Measurements from ENCODE around the gene TAS2R16.
"Not testable (repeated sequence)": the region's sequence is repeated elsewhere in the genome, so short reads cannot be mapped to it uniquely, and the experiment has no call there.

Gene TAS2R16

DNA sequence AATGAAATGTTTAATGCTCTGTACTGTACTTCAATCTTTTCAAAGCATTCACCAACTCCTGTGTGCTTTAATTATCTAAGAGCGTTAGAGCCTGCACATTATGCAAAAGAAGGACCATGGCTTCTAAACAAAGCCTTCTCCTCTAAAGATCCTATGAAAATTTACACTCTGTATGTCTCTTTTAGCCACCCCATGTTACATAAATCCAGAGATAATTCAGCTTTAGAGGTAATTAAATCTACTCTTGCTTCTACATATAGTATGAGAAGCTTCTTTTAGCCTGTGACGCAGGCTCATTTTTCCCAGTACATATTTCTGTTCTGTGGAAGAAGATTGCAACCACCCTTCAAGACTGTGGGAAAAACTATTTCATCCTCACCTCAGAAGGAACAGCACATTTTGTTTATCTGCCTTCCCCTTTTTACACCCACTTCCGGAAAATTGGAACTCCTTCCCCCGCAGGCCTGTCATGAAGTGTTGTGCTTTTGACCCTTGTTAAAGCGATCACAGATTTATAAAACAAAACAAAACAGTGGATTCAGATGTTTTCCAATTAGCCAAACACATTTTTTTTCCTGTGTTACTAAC lies 8.1 kb upstream of the TAS2R16 start:
- no peak overlapping the region for H3K9ac ChIP-seq (ENCODE audit: low read depth, low read length)
- H3K4me1 ChIP-seq (ENCODE audit: insufficient read depth, low read length): no peaks in the 10 kb centered on the region
- H3K9me3 ChIP-seq (ENCODE audit: control insufficient read depth, insufficient read depth, low read length): no peaks in the 10 kb centered on the region
- no peaks in the 10 kb centered on the region for H3K36me3 ChIP-seq (ENCODE audit: insufficient read depth, low read length)

DNA sequence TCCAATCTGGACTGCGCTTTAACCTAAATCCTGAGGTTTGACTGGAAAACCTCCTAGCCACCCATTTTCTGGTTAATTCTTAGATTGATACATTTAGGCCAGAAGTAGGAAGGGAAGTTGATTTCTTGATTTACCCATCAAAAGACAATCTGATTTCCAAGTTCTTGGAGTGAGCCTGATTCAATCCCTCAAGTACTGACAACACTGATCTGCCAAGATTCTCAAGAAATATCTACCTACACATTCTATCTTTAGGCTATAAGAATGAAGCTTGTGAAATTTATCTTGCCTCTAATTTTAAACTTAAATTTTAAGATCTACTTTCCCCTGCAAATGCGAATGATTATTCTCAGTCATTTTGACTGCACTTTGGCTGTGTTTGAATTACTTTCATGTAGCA lies 5.9 kb downstream of the TAS2R16 start:
- Histone ChIP-seq H3K9ac (ENCODE audit: low read depth, low read length) (no peak overlapping the region), H3K4me1 (ENCODE audit: insufficient read depth, low read length) (no peaks in the 10 kb centered on the region), H3K9me3 (ENCODE audit: control insufficient read depth, insufficient read depth, low read length) (no peaks in the 10 kb centered on the region), H3K36me3 (ENCODE audit: insufficient read depth, low read length) (no peaks in the 10 kb centered on the region)

DNA sequence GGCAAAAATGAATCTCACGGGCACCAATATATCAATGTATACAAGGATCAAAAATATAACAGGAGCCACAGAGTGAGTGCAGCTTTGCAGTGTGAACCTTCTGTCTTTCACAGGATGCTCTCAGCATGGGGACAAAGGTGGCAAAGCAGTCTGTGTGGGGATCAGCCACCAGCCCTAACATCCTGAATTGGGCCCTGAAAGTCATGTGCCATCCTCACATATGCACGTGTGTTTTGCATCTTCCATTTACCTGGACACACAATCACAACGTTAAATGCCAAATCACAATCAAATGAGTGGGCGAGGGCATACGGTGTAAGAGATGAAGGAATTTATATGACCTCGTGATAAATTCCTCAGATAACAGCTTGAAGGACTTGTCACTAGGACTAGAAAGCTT lies 6.5 kb downstream of the TAS2R16 start:
- no peaks in the 10 kb centered on the region for H3K4me1 ChIP-seq (ENCODE audit: insufficient read depth, low read length)
- no peaks in the 10 kb centered on the region for H3K9me3 ChIP-seq (ENCODE audit: control insufficient read depth, insufficient read depth, low read length)

DNA sequence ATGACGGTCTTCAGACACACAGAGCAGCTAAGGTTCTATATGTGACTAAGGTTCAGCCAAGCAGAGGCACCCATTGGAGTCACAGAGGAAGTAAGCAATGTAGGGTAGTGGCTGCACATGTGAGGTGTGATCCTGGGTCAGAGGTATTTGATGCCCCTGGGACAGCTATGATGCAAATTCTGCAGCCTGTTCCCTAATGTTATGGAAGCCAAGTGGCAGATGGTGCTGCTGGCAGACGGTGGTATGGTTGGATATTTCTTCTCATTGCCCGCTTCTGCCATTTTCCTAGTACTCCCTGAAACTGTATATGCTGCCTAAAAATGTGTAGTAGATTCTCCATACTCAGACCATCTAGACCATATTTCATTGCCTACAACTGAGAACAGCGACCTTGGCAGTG lies 7.2 kb downstream of the TAS2R16 start:
- Histone ChIP-seq H3K9ac (ENCODE audit: low read depth, low read length) (no peak overlapping the region), H3K9me3 (ENCODE audit: control insufficient read depth, insufficient read depth, low read length) (no peaks in the 10 kb centered on the region), H3K36me3 (ENCODE audit: insufficient read depth, low read length) (no peaks in the 10 kb centered on the region), H3K4me1 (ENCODE audit: insufficient read depth, low read length) (no peaks in the 10 kb centered on the region)

More for the DNA sequence above, 6.5 kb downstream of the TAS2R16 start:
- H3K36me3 ChIP-seq (ENCODE audit: insufficient read depth, low read length): no peaks in the 10 kb centered on the region
- H3K9ac ChIP-seq (ENCODE audit: low read depth, low read length): no peak overlapping the region

DNA sequence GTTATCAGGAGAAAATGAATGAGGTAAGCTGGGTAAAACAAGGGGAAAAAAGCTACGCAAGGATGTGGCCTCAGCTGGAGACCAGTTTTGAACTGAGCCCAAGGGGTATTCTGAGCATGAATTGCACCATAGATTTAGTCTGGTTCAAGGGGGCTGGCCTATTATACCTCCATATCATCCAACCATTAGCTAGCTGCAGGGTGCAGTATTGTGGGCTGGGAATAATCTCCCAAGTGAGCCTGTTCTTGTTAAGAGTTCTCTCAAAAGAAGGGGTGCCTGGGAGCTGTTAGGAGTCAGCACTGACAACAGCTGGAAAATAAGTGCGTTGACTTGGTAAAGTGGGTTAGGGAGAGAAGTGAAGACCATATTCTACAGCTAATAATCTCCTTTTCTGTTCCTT lies 8.0 kb downstream of the TAS2R16 start:
- Histone ChIP-seq H3K36me3 (ENCODE audit: insufficient read depth, low read length) (no peaks in the 10 kb centered on the region), H3K4me1 (ENCODE audit: insufficient read depth, low read length) (no peaks in the 10 kb centered on the region), H3K9me3 (ENCODE audit: control insufficient read depth, insufficient read depth, low read length) (no peaks in the 10 kb centered on the region), H3K9ac (ENCODE audit: low read depth, low read length) (no peak overlapping the region)

DNA sequence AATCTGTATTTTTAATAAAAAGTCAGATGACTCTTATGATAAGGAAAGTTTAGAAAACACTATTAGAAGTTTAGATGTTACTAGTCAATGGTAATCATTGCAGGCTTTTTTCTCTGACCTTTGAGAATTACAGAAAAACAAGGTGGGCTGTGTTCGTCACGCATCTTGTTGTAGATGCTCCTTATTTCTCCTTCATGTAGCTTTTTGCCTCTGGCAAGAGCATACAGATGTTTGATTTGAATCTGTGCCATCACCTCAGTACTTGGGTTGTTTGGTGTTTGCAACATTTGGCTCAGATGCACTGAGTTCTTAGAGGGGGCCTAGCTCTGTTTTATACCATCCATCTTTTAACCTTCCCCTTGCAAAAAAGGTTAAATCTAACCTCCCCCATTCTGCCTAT lies 11.5 kb downstream of the TAS2R16 start:
- Histone ChIP-seq H3K4me1 (ENCODE audit: insufficient read depth, low read length) (no peaks in the 10 kb centered on the region), H3K9ac (ENCODE audit: low read depth, low read length) (no peak overlapping the region), H3K36me3 (ENCODE audit: insufficient read depth, low read length) (no peaks in the 10 kb centered on the region), H3K9me3 (ENCODE audit: control insufficient read depth, insufficient read depth, low read length) (no peaks in the 10 kb centered on the region)

DNA sequence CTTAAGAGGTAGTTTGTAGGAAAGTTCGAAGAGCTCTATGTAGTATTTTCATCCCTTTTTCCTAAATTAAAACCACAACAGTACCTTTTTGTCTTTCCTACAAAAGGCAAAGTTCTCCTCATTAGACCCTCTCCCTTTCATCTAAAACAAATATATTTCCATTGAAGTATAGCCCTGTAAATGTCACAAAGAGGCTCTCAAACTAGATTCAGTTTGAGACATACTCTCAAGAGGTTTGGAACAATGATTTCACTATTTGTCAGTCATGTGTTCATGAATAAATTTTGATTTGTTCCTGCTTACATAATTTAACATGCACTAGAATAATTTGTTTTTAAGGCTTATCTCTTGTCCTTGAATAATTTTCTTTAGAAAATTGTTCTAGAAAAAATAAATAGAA lies 12.2 kb downstream of the TAS2R16 start:
- Histone ChIP-seq H3K9me3 (ENCODE audit: control insufficient read depth, insufficient read depth, low read length) (no peaks in the 10 kb centered on the region), H3K36me3 (ENCODE audit: insufficient read depth, low read length) (no peaks in the 10 kb centered on the region), H3K4me1 (ENCODE audit: insufficient read depth, low read length) (no peaks in the 10 kb centered on the region), H3K9ac (ENCODE audit: low read depth, low read length) (no peak overlapping the region)

DNA sequence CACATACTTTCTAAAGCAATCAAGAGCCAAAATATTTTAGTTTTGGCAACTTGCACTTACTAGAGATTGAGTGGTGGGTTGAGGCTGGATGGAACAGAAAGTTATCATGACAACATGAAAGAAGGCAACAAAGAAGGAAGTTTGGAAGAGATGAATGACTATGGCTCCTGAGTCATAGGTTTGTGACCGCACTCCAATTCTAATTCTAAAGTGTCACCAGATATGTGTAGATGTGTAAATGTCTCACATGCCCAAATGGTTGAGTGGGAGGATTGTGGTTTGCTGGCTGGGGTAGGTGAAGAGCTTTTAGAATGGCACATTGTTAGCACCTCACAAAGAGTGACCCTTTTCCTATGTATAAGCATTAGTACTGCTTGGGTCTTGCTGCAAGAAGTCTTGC lies 20.2 kb downstream of the TAS2R16 start:
- Histone ChIP-seq H3K9me3 (ENCODE audit: control insufficient read depth, insufficient read depth, low read length) (no peaks in the 10 kb centered on the region), H3K9ac (ENCODE audit: low read depth, low read length) (no peak overlapping the region), H3K36me3 (ENCODE audit: insufficient read depth, low read length) (no peaks in the 10 kb centered on the region), H3K4me1 (ENCODE audit: insufficient read depth, low read length) (0 out of 2 replicates have a peak, but pooled peaks cover 4% of the 10 kb centered on the region)

DNA sequence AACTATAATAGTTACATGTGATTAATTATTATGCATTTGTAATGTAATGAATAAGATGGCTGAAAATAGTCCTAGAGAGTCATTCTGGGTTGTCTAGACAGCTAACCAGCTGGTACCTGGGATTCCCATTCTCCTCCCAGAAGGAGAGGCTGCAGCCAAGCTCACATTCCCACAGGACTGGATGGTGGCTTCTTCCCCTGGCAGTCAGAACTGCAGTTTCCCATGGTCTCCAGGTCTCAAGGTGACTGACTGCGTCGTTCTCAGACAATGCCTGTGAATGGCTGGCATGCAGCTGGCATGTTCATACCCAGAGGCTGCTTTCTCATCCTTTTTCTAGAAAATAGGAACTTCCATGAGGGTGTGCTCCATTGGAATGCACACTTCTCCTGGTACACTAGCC lies 21.3 kb downstream of the TAS2R16 start:
- Histone ChIP-seq H3K9me3 (ENCODE audit: control insufficient read depth, insufficient read depth, low read length) (no peaks in the 10 kb centered on the region), H3K9ac (ENCODE audit: low read depth, low read length) (no peak overlapping the region), H3K4me1 (ENCODE audit: insufficient read depth, low read length) (0 out of 2 replicates have a peak, but pooled peaks cover 4% of the 10 kb centered on the region)

DNA sequence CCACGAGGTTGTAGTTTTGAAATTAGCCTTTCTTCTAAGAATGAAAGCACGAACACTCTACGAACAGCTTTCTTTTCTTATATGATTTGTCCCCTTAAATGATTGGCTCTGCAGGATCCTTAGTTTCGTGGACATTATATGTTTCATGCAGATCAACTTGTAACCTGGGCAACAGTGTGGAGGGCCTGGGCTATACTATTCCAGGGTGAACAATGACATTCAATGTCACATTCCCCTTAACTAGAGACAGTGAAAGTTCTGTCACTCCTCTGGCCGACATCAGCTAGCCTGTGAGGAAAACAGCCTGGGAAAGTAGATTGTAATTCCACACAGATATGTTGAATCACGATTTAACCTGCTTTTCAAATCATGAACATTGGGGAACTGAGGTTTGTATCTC lies 23.4 kb downstream of the TAS2R16 start:
- Histone ChIP-seq H3K9ac (ENCODE audit: low read depth, low read length) (no peak overlapping the region), H3K9me3 (ENCODE audit: control insufficient read depth, insufficient read depth, low read length) (no peaks in the 10 kb centered on the region), H3K4me1 (ENCODE audit: insufficient read depth, low read length) (0 out of 2 replicates have a peak, but pooled peaks cover 4% of the 10 kb centered on the region), H3K36me3 (ENCODE audit: insufficient read depth, low read length) (no peaks in the 10 kb centered on the region)

More for the DNA sequence above, 21.3 kb downstream of the TAS2R16 start:
- H3K36me3 ChIP-seq (ENCODE audit: insufficient read depth, low read length): no peaks in the 10 kb centered on the region

DNA sequence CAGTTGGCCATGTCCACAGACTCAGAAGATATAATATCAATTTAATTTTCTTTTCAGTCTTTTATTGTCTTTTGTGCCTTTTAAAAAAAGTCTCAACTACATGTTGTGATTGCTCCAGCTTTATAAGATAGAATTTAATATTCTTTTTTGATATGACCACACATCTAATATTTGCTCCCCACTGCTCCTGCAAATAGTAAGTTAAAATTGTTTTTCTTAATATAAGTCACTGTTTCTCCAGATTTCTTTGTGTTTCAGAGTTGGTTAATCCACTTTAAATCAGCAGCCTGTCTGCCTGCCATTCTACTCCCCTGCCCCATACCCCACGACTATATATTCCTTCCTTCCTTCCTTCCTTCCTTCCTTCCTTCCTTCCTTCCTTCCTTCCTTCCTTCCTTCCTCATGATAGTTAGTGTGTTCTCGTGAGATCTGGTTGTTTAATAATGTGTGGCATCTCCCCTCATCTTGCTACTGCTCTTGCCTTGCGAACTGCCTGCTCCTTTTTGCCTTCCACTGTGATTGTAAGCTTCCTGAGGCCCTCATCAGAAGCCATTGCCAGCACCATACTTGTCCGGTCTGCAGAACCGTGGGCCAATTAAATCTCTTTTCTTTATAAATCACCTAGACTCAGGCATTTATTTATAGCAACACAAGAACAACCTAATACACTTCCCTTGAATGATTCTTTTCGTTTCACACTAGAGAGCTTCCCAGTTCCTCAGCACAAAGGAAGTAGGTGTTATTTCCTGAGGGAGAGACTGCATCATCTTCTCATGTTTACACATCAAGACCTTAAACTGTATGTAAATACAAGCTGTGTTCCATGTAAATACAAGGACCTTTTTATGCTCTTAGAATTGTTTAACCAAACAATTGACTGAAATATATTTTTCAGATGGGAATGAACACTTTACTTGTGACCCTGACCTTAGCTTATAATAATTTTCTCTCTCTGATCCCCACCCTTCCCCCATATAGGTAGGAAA lies 24.5 kb downstream of the TAS2R16 start:
- Histone ChIP-seq H3K9me3 (ENCODE audit: control insufficient read depth, insufficient read depth, low read length) (no peaks in the 10 kb centered on the region), H3K9ac (ENCODE audit: low read depth, low read length) (no peak overlapping the region), H3K36me3 (ENCODE audit: insufficient read depth, low read length) (no peaks in the 10 kb centered on the region), H3K4me1 (ENCODE audit: insufficient read depth, low read length) (0 out of 2 replicates have a peak, but pooled peaks cover 4% of the 10 kb centered on the region)

DNA sequence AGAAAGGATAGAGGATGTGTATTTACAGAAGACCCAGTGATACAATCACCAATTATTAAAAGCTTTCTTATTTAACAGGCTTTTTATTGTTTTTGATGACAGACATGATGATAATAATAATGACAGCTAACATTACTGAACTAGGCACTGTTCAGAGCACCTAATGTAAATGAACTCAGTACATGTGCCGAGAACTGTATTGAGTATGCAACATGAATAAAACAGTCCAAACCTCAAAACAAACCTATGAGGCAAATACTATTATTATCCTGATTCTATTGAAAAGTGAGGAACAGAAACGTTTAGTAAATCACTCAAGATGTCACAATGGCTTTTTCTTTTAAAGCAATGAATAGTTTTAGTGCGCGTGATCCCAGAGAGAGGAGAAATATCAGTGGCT lies 27.1 kb downstream of the TAS2R16 start:
- no peak overlapping the region for H3K9ac ChIP-seq (ENCODE audit: low read depth, low read length)
- H3K4me1 ChIP-seq (ENCODE audit: insufficient read depth, low read length): no peaks in the 10 kb centered on the region
- no peaks in the 10 kb centered on the region for H3K36me3 ChIP-seq (ENCODE audit: insufficient read depth, low read length)
- no peaks in the 10 kb centered on the region for H3K9me3 ChIP-seq (ENCODE audit: control insufficient read depth, insufficient read depth, low read length)

DNA sequence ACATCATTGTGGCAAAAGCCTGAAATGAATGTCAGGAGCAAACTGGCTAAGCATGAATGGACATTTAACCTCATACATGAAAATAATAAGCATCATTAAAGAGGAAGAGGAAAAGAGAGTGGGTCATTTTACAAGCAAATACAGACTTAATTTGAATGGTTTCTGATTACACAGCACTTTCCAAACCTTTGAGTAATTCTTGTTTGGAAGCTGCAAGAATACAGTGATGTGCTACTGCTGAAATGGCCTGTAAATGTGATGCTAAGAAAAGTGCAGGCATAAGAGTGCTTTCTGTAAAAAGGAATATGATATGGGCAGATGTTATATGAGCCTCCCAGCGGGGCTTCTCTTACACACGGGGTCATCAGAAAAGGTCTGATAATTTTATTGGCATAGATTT lies 30.2 kb downstream of the TAS2R16 start:
- no peaks in the 10 kb centered on the region for H3K9me3 ChIP-seq (ENCODE audit: control insufficient read depth, insufficient read depth, low read length)
- H3K4me1 ChIP-seq (ENCODE audit: insufficient read depth, low read length): no peaks in the 10 kb centered on the region
- no peak overlapping the region for H3K9ac ChIP-seq (ENCODE audit: low read depth, low read length)
- H3K36me3 ChIP-seq (ENCODE audit: insufficient read depth, low read length): no peaks in the 10 kb centered on the region

DNA sequence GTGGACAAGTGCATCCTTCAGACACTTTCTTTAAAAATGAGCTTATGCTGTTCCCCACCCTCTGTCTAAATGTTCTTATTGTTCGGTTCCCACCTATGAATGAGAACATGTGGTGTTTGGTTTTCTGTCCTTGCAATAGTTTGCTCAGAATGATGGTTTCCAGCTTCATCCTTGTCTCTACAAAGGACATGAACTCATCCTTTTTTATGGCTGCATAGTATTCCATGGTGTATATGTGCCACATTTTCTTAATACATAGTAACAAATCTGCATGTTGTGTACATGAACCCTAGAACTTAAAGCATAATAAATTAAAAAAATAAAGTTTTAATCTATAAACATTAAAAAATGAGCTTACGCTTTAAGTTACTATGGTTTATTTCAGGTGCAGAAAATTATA lies 41.8 kb downstream of the TAS2R16 start:
- H3K36me3 ChIP-seq (ENCODE audit: insufficient read depth, low read length); H3K9me3 ChIP-seq (ENCODE audit: control insufficient read depth, insufficient read depth, low read length); H3K9ac ChIP-seq (ENCODE audit: low read depth, low read length); H3K4me1 ChIP-seq (ENCODE audit: insufficient read depth, low read length): not testable (repeated sequence)

DNA sequence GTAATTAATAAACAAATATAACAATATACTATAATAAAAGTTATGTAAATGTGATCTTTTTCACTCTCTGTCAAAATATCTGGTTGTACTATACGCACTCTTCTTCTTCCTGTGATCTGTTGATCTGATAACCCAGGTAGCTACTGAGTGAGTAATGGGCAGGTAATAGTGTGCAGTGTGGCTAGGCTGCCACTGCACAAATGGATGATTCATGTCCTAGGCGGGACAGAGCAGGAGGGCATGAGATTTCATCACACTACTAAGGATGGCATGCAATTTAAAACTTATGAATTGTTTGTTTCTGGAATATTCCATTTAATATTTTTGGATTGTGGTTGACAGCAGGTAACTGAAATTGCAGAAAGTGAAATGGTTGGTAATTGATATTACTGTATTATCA lies 44.5 kb downstream of the TAS2R16 start:
- Histone ChIP-seq H3K36me3 (ENCODE audit: insufficient read depth, low read length) (no peaks in the 10 kb centered on the region), H3K9ac (ENCODE audit: low read depth, low read length) (no peak overlapping the region), H3K4me1 (ENCODE audit: insufficient read depth, low read length) (no peaks in the 10 kb centered on the region), H3K9me3 (ENCODE audit: control insufficient read depth, insufficient read depth, low read length) (no peaks in the 10 kb centered on the region)
